T-helper 1 cell treated with Interleukin-12 subunit alpha and Interleukin-12 subunit beta and Interleukin-4 antibody, amounts not matched to agents 30 μg/mL and 1 μg/mL, for 36 hours (primary cell): ENCODE results near the gene OR2D3.
"Not testable (repeated sequence)": the region's sequence is repeated elsewhere in the genome, so short reads cannot be mapped to it uniquely, and the experiment has no call there.

Source experiments
- H3K27ac Mint-ChIP-seq: one replicate; pipeline ENCODE4 v1.8.0; 2021; ENCODE audit warnings: mild to moderate bottlenecking, mixed read lengths
- H3K27me3 Mint-ChIP-seq: one replicate; pipeline ENCODE4 v1.8.0; 2021; ENCODE audit warnings: low read depth, mixed read lengths
- H3K36me3 Mint-ChIP-seq: one replicate; pipeline ENCODE4 v1.8.0; 2021; ENCODE audit warnings: low read depth, mixed read lengths
- H3K4me1 Mint-ChIP-seq: one replicate; pipeline ENCODE4 v1.8.0; 2021; ENCODE audit warnings: low read depth, mixed read lengths
- H3K4me3 Mint-ChIP-seq: one replicate; pipeline ENCODE4 v1.8.0; 2021; ENCODE audit warnings: mild to moderate bottlenecking, moderate library complexity, mixed read lengths
- H3K9me3 Mint-ChIP-seq: one replicate; pipeline ENCODE4 v1.8.0; 2021; ENCODE audit warnings: mixed read lengths

The OR2D3 gene, protein sequence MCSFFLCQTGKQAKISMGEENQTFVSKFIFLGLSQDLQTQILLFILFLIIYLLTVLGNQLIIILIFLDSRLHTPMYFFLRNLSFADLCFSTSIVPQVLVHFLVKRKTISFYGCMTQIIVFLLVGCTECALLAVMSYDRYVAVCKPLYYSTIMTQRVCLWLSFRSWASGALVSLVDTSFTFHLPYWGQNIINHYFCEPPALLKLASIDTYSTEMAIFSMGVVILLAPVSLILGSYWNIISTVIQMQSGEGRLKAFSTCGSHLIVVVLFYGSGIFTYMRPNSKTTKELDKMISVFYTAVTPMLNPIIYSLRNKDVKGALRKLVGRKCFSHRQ

DNA sequence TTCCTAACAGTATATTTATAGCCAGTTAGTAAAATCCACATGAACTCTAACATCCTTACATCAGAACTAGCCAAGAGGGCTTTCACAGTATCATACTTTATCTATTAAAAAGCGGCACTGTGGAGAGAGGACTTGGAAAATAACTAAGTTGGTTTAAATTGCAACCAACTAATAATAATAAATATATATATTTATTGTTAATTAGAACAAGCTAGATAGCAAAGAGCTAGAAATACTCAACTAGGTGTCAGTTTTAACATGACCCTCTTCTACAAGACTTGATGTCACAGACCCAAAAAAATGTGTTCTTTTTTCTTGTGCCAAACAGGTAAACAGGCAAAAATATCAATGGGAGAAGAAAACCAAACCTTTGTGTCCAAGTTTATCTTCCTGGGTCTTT, at the start of gene OR2D3:
Gene OR2D3, plus strand, starts transcription at position 301 of the 400 bp plus-strand sequence. Its CDS starts 0 bp downstream, at position 301.
- H3K36me3 Mint-ChIP-seq: no peaks in the 10 kb centered on the region
- H3K27ac Mint-ChIP-seq: no peak within 1 kb of the TSS
- H3K4me1 Mint-ChIP-seq: peaks cover 3% of the 10 kb centered on the region
- no peak within 1 kb of the TSS for H3K4me3 Mint-ChIP-seq
- H3K27me3 Mint-ChIP-seq: peaks cover 11% of the 10 kb centered on the region
- peaks cover 3% of the 10 kb centered on the region for H3K9me3 Mint-ChIP-seq

DNA sequence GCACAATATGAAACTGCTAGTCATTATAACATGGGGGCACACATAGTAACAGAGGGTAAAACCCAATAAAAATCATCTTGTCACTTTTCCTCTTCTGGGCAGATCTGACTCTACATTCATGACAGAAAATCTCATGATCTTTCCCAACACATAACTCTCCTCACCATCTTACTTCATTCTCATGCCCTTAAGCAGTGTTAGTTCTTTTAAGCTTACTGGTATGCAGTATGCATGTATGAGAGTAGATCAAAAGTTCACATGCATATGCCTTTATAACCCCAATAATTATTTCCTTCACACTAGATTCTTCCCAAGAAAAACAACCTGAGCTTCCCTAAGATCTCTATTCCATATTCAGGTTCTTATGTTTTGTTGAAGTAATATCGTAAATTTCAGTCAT, 49.5 kb upstream of the OR2D3 start:
- no peak overlapping the region for H3K4me3 Mint-ChIP-seq
- H3K36me3 Mint-ChIP-seq: no peaks in the 10 kb centered on the region
- H3K9me3 Mint-ChIP-seq: no peaks in the 10 kb centered on the region
- H3K27me3 Mint-ChIP-seq: no peaks in the 10 kb centered on the region
- H3K27ac Mint-ChIP-seq: no peak overlapping the region
- no peaks in the 10 kb centered on the region for H3K4me1 Mint-ChIP-seq

DNA sequence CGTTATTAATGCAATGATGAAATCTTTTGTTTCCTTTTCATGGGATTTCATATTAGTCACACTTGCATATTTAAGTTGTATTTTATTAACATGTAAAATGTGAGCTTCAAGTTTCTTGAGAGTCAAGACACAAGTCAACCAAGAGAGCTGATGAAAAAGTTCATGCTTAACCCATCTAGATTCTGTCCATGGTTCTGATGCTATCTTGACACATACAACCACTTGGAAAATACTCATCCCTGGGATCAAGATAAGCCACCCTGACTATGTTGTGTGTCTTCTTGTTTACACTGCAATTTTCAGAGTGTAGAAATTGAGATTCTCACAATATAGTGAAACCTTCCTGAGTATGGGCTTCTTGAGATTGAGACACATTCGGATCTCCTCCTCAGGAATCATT, 45.0 kb upstream of the OR2D3 start:
- Mint-ChIP-seq H3K27ac (no peak overlapping the region), H3K4me1 (no peaks in the 10 kb centered on the region)

GRCh38 chr11:6876325-6876724, 44.5 kb upstream of the OR2D3 start, which contains the start of gene OR10A4:
OR10A4 (plus strand) TSS chr11:6876625; CDS start chr11:6876648, 23 bp downstream.
- Mint-ChIP-seq H3K36me3 (no peaks in the 10 kb centered on the region), H3K4me1 (no peaks in the 10 kb centered on the region), H3K4me3 (no peak within 1 kb of the TSS), H3K27ac (no peak within 1 kb of the TSS), H3K27me3 (no peaks in the 10 kb centered on the region), H3K9me3 (no peaks in the 10 kb centered on the region)

More for the DNA sequence above, 45.0 kb upstream of the OR2D3 start:
- Mint-ChIP-seq H3K27me3 (no peaks in the 10 kb centered on the region), H3K36me3 (no peaks in the 10 kb centered on the region), H3K9me3 (no peaks in the 10 kb centered on the region), H3K4me3 (no peak overlapping the region)

DNA sequence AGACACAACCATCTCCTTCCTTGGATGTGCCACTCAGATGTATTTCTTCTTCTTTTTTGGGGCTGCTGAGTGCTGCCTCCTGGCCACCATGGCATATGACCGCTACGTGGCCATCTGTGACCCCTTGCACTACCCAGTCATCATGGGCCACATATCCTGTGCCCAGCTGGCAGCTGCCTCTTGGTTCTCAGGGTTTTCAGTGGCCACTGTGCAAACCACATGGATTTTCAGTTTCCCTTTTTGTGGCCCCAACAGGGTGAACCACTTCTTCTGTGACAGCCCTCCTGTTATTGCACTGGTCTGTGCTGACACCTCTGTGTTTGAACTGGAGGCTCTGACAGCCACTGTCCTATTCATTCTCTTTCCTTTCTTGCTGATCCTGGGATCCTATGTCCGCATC, 43.9 kb upstream of the OR2D3 start:
- Mint-ChIP-seq H3K36me3 (no peaks in the 10 kb centered on the region), H3K4me1 (no peaks in the 10 kb centered on the region), H3K4me3 (no peak overlapping the region), H3K27me3 (no peaks in the 10 kb centered on the region), H3K27ac (no peak overlapping the region), H3K9me3 (no peaks in the 10 kb centered on the region)

GRCh38 chr11:6882751-6883150, 38.1 kb upstream of the OR2D3 start:
- no peaks in the 10 kb centered on the region for H3K4me1 Mint-ChIP-seq
- H3K27me3 Mint-ChIP-seq: peaks cover 16% of the 10 kb centered on the region
- H3K36me3 Mint-ChIP-seq: no peaks in the 10 kb centered on the region
- H3K9me3 Mint-ChIP-seq: no peaks in the 10 kb centered on the region
- no peak overlapping the region for H3K4me3 Mint-ChIP-seq
- no peak overlapping the region for H3K27ac Mint-ChIP-seq

GRCh38 chr11:6887711-6888110, 33.1 kb upstream of the OR2D3 start:
- not testable (repeated sequence) for H3K4me1 Mint-ChIP-seq, H3K27ac Mint-ChIP-seq, H3K36me3 Mint-ChIP-seq, H3K9me3 Mint-ChIP-seq, H3K4me3 Mint-ChIP-seq
- H3K27me3 Mint-ChIP-seq: peaks cover 16% of the 10 kb centered on the region

DNA sequence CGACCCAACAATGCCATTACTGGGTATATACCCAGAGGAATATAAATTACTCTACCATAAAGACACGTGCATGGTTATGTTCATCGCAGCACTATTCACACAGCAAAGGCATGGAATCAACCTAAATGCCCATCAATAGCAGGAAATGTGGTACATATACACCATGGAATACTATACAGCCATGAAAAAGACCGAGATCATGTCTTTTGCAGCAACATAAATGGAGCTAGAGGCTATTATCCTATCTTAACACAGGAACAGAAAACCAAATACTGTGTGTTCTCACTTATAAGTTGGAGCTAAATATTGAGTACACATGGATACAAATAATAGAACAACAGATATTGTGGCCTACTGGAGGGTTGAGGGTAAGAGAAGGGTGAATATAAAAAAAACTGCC, 32.0 kb upstream of the OR2D3 start:
- no peaks in the 10 kb centered on the region for H3K4me1 Mint-ChIP-seq
- H3K27me3 Mint-ChIP-seq: peaks cover 9% of the 10 kb centered on the region
- no peak overlapping the region for H3K27ac Mint-ChIP-seq
- H3K36me3 Mint-ChIP-seq: no peaks in the 10 kb centered on the region
- no peak overlapping the region for H3K4me3 Mint-ChIP-seq
- peaks cover 4% of the 10 kb centered on the region for H3K9me3 Mint-ChIP-seq

DNA sequence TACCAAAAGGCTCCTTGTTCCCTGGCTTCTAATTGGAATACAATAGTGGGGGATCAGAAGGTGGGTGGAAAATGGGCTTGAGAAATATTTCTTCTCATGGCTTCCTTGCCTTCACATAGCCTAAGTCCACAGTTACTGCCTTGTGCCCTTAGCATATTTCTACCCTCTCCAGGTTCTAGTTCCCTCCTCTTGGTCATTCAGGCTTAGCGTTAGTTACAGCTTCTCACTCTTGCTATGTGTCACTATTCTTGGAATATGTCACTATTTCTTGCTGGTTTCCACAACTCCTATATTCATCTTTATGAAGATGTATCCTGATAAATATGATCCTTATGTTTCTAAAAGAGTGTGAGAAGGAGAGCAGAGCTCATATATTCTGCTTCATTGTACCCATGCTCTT, 31.0 kb upstream of the OR2D3 start:
- no peaks in the 10 kb centered on the region for H3K4me1 Mint-ChIP-seq
- peaks cover 4% of the 10 kb centered on the region for H3K9me3 Mint-ChIP-seq
- no peak overlapping the region for H3K27ac Mint-ChIP-seq
- peaks cover 6% of the 10 kb centered on the region for H3K27me3 Mint-ChIP-seq
- no peaks in the 10 kb centered on the region for H3K36me3 Mint-ChIP-seq
- H3K4me3 Mint-ChIP-seq: no peak overlapping the region

- no peaks in the 10 kb centered on the region for H3K4me1 Mint-ChIP-seq
- H3K27ac Mint-ChIP-seq: no peak within 1 kb of the TSS
- H3K27me3 Mint-ChIP-seq: no peaks in the 10 kb centered on the region
- peaks cover 4% of the 10 kb centered on the region for H3K9me3 Mint-ChIP-seq
- no peak within 1 kb of the TSS for H3K4me3 Mint-ChIP-seq
- H3K36me3 Mint-ChIP-seq: no peaks in the 10 kb centered on the region
Observed at GRCh38 chr11:6892400-6892799, 28.4 kb upstream of the OR2D3 start, which contains the start of gene OR2D2. OR2D2 (minus strand) TSS chr11:6892500; CDS start chr11:6892500, 0 bp downstream.

- Mint-ChIP-seq H3K4me3 (no peak overlapping the region), H3K9me3 (no peaks in the 10 kb centered on the region), H3K27ac (no peak overlapping the region), H3K36me3 (no peaks in the 10 kb centered on the region), H3K4me1 (no peaks in the 10 kb centered on the region), H3K27me3 (no peaks in the 10 kb centered on the region)
Observed at GRCh38 chr11:6894097-6894496, 26.7 kb upstream of the OR2D3 start.

DNA sequence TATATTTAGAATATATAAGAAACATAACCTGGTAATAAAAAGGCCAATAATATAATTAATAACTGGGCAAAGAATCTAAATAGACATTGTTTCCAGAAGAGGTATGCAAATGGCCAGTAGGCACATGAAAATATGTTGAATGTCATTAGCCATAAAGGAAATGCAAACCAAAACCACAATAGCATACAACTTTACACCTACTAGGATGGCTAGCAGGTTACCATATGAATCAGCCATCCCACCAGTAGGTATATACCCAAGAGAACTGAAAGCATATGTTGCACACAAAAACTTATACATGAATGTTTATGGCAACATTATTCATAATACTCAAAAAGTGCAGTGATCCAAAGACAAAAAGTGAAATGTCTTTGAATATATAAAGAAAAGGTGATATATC, 25.8 kb upstream of the OR2D3 start:
- H3K4me3 Mint-ChIP-seq: no peak overlapping the region

DNA sequence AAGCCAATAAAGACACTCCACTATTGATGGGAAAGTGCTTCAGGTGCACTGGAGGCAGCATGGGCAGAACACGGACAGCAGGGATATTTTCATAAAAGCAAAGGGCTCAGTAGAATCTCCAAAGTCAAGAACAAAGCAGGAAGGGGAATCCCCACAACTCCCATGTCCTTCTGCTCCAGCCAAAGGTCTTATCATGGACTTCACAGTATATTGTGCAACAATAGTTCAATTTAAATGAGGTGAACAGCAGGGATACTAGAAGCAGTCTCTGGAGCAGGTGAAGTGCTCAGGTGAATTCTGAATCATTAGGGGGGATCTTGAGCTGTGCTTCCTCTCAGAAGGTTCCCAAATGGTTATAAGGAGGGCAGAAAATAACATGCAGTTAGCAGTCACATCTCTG, 21.9 kb upstream of the OR2D3 start:
- no peak overlapping the region for H3K4me3 Mint-ChIP-seq
- H3K9me3 Mint-ChIP-seq: no peaks in the 10 kb centered on the region
- no peaks in the 10 kb centered on the region for H3K36me3 Mint-ChIP-seq
- H3K4me1 Mint-ChIP-seq: no peaks in the 10 kb centered on the region
- peaks cover 10% of the 10 kb centered on the region for H3K27me3 Mint-ChIP-seq
- no peak overlapping the region for H3K27ac Mint-ChIP-seq

More for the DNA sequence above, 25.8 kb upstream of the OR2D3 start:
- Mint-ChIP-seq H3K36me3 (no peaks in the 10 kb centered on the region), H3K27ac (no peak overlapping the region), H3K27me3 (no peaks in the 10 kb centered on the region), H3K9me3 (no peaks in the 10 kb centered on the region), H3K4me1 (no peaks in the 10 kb centered on the region)

DNA sequence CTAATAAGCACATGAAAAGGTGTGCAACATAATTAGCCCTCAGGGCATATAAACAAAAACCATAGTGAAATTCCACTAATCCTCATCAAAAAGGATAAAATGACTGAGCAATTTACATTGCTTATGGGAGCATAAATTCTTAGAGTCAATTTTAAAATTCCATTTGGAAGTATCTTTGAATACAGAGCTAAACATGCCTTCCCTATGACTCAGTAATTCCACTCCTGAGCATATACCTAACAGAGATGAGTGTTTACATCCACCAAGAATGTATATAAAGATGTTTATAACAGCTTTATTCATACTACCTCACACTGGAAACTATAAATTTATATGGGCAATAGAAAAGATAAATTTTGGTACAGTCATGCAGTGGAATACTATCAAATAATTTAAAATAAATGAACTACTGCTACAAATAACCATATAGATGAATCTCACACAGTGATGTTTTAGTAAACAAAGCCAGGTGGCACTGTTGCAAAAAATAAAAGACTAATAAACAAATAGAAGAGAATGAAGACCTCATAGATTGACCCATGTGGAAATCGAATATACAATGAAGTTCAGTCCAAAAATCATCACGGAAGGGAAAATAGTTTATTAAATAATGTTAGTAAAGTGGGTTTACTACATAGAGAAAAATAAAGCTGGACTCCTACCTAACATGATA, 20.3 kb upstream of the OR2D3 start:
- no peaks in the 10 kb centered on the region for H3K4me1 Mint-ChIP-seq

GRCh38 chr11:6904804-6905203, 16.0 kb upstream of the OR2D3 start:
- not testable (repeated sequence) for H3K4me3 Mint-ChIP-seq, H3K9me3 Mint-ChIP-seq, H3K27ac Mint-ChIP-seq, H3K36me3 Mint-ChIP-seq, H3K27me3 Mint-ChIP-seq, H3K4me1 Mint-ChIP-seq

More for the DNA sequence above, 20.3 kb upstream of the OR2D3 start:
- Mint-ChIP-seq H3K27me3 (peaks cover 10% of the 10 kb centered on the region), H3K36me3 (no peaks in the 10 kb centered on the region), H3K4me3 (no peak overlapping the region), H3K9me3 (no peaks in the 10 kb centered on the region), H3K27ac (no peak overlapping the region)
